ENCODE data around the gene TRIM63.

- TF ChIP-seq CTCF (IDR thresholded peaks at IDR 0.05; ENCODE audit: extremely low read depth in 1 of 2, insufficient read depth in 1 of 2, low read depth in 1 of 2, low read length in 2 of 2) (no peak), POLR2AphosphoS5 (IDR thresholded peaks at IDR 0.05; ENCODE audit: insufficient read depth, low read depth, low read length) (no peak), POLR2A (IDR thresholded peaks at IDR 0.05; ENCODE audit: low read depth, low read length) (no peak), MAX (IDR thresholded peaks at IDR 0.05; ENCODE audit: insufficient read depth, insufficient read length) (no peak), EZH2 (IDR thresholded peaks at IDR 0.05; ENCODE audit: borderline replicate concordance, low read depth, low read length, severe bottlenecking) (no peak), GATA2 (IDR thresholded peaks at IDR 0.05; ENCODE audit: insufficient read depth, insufficient read length, low read depth, low read length) (no peak), MYC (IDR thresholded peaks at IDR 0.05; ENCODE audit: low read depth, low read length) (no peak), FOS (IDR thresholded peaks at IDR 0.05; ENCODE audit: borderline replicate concordance, insufficient read depth, low read length) (no peak), JUN (IDR thresholded peaks at IDR 0.05; ENCODE audit: borderline replicate concordance, insufficient read depth, insufficient read length, low read depth) (no peak)
Observed at GRCh38 chr1:26109229-26110164, 42.1 kb upstream of the TRIM63 start.
